Progenitor cell of endocrine pancreas (in vitro differentiated cells): ENCODE results near the gene SOAT1. TPM values are rescaled to one million over a fixed set of nuclear protein-coding genes. Genes with fewer than 3 reads are reported as not detected.
A peak's percentile ranks its signal among the peaks of the same experiment; 100 is the strongest.
"Not testable (repeated sequence)": the region's sequence is repeated elsewhere in the genome, so short reads cannot be mapped to it uniquely, and the experiment has no call there.

Experiments used
- DNase-seq: peaks from one replicate; pipeline ENCODE4 v3.0.0; 2021; ENCODE audit warnings: low spot score; ENCODE audit not compliant: unreplicated experiment
- H3K27ac Mint-ChIP-seq: 2 replicates; pipeline ENCODE4 v1.8.0; 2021; ENCODE audit warnings: mild to moderate bottlenecking, moderate library complexity, mixed read lengths
- H3K27me3 Mint-ChIP-seq: 2 replicates; pipeline ENCODE4 v1.8.0; 2021; ENCODE audit warnings: mixed read lengths
- H3K36me3 Mint-ChIP-seq: 2 replicates; pipeline ENCODE4 v1.8.0; 2022; ENCODE audit warnings: mixed read lengths; ENCODE audit not compliant: insufficient read depth
- H3K4me1 Mint-ChIP-seq: 2 replicates; pipeline ENCODE4 v1.8.0; 2021; ENCODE audit warnings: low read depth, mixed read lengths
- H3K4me3 Mint-ChIP-seq: 2 replicates; pipeline ENCODE4 v1.8.0; 2021; ENCODE audit warnings: low read depth, mild to moderate bottlenecking, moderate library complexity, mixed read lengths
- H3K9me3 Mint-ChIP-seq: 2 replicates; pipeline ENCODE4 v1.8.0; 2021; ENCODE audit warnings: low read depth, mixed read lengths
- total RNA-seq: library from RNA; stranded (reverse); gene quantifications from 2 replicates; pipeline ENCODE4 v1.2.1, GENCODE V29; 2021
- TF ChIP-seq, protein P1 (sequence below): fragments of 200-600 bp; sonication (generic); IDR thresholded peaks from one replicate; pipeline ENCODE4 v1.5.0; 2021; ENCODE audit warnings: antibody characterized with exemption, mild to moderate bottlenecking; ENCODE audit not compliant: unreplicated experiment

The SOAT1 gene
- total RNA-seq, 1 donor from 2014 or later: 61.5 TPM

DNA sequence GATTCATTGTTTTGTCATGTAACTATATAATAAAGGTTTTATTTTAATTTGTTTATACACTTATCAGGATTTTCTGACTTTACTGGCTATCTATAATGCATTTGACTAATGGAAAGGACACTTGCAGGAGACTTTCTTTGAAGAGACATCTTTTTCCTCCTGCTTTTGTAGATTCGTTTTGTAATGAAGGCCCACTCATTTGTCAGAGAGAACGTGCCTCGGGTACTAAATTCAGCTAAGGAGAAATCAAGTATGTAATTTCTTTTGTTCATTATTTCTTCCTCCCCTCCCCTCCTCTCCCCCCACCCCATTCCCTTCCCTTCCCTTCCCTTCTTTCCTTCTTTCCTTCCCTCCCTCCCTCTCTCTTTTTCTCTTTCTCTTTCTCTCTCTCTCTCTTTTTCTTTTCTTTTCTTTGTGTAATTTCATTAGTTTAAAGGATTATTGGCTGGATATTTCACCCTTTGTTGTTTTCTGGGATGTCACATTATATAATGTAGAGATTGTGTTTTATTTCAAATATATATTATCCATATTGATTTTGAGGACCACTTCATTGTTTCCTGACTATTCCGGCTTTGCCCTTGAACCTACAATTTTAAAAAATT is 48.4 kb downstream of the SOAT1 start:
- Mint-ChIP-seq H3K4me3 (no peak overlapping the region), H3K27me3 (no peaks in the 10 kb centered on the region), H3K36me3 (peaks cover 31% of the 10 kb centered on the region), H3K4me1 (no peaks in the 10 kb centered on the region), H3K27ac (no peak overlapping the region), H3K9me3 (no peaks in the 10 kb centered on the region)
- TF ChIP-seq, protein P1, sequence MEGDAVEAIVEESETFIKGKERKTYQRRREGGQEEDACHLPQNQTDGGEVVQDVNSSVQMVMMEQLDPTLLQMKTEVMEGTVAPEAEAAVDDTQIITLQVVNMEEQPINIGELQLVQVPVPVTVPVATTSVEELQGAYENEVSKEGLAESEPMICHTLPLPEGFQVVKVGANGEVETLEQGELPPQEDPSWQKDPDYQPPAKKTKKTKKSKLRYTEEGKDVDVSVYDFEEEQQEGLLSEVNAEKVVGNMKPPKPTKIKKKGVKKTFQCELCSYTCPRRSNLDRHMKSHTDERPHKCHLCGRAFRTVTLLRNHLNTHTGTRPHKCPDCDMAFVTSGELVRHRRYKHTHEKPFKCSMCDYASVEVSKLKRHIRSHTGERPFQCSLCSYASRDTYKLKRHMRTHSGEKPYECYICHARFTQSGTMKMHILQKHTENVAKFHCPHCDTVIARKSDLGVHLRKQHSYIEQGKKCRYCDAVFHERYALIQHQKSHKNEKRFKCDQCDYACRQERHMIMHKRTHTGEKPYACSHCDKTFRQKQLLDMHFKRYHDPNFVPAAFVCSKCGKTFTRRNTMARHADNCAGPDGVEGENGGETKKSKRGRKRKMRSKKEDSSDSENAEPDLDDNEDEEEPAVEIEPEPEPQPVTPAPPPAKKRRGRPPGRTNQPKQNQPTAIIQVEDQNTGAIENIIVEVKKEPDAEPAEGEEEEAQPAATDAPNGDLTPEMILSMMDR: no peak
- no peak for DNase-seq

DNA sequence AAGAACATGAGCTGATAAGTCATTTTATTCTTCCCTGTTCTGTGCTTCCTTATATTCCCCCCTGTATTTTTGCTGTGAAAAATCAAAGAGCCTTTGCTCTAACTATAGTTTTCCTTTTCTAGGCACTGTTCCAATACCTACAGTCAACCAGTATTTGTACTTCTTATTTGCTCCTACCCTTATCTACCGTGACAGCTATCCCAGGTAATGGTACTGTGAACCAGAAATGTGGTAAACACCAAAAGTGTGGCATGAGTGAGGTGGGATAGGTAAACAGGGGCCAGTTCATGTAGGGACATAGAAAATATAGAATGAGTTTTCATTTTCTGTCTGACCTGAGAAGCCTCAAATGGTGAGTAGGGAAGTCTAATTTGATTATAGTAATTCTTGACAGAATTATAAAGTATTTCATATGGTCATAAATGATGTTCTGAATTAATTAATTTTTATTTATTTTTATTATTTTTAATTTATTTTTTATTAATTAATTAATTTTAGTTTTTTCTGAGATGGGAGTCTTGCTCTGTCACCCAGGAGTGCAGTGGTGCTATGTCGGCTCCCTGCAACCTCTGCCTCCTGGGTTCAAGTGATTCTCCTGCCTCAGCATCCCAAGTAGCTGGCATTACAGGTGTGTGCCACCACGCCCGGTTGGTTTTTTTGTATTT is 49.3 kb downstream of the SOAT1 start:
- Mint-ChIP-seq H3K9me3 (no peaks in the 10 kb centered on the region), H3K4me1 (no peaks in the 10 kb centered on the region), H3K27me3 (no peaks in the 10 kb centered on the region), H3K36me3 (peaks cover 29% of the 10 kb centered on the region), H3K4me3 (no peak overlapping the region), H3K27ac (no peak overlapping the region)
- DNase-seq: no peak
- TF ChIP-seq, protein P1: no peak

DNA sequence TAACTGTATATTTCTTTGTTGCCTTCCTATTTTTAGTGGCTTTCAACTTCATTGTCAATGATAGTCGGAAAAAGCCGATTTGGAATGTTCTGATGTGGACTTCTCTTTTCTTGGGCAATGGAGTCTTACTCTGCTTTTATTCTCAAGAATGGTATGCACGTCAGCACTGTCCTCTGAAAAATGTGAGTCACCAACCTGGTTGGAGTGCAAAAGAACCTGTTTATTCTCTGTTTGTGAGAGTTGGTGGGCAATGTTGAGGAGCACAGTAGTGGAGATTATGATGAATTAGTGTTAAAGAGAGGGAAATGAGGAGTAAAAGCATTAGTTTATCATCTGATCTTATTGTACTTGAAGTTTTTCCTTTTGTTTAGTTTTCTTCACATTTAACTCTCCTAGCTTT is 57.7 kb downstream of the SOAT1 start:
- Mint-ChIP-seq H3K4me3 (no peak overlapping the region), H3K36me3 (peaks cover 26% of the 10 kb centered on the region)

DNA sequence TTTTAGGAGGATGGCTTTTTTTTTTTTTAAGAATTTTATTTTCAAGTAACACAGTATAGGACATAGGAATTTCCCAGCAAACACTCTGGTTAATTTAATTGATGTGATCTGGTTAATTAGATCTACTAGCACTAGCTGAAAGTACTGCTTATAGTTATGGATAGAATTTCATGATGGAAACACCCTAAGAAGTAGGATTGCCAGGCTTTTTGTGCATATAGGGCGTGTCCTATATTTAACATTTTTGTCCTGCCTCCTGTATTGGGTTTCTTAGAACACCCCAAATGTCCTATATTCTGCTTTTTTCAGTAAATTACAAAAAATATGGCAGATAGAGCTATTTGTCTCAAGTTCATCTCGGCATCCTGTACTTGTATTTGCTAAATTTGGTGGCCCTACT is 58.6 kb downstream of the SOAT1 start:
- Mint-ChIP-seq H3K27me3 (no peaks in the 10 kb centered on the region), H3K27ac (no peak overlapping the region), H3K9me3 (no peaks in the 10 kb centered on the region), H3K4me1 (peaks cover 1% of the 10 kb centered on the region), H3K4me3 (no peak overlapping the region), H3K36me3 (peaks cover 25% of the 10 kb centered on the region)
- TF ChIP-seq, protein P1: no peak
- DNase-seq: no peak

More for the DNA sequence above, 57.7 kb downstream of the SOAT1 start:
- no peak for DNase-seq
- no peaks in the 10 kb centered on the region for H3K9me3 Mint-ChIP-seq
- peaks cover 1% of the 10 kb centered on the region for H3K4me1 Mint-ChIP-seq
- H3K27me3 Mint-ChIP-seq: no peaks in the 10 kb centered on the region
- TF ChIP-seq, protein P1: no peak
- no peak overlapping the region for H3K27ac Mint-ChIP-seq

DNA sequence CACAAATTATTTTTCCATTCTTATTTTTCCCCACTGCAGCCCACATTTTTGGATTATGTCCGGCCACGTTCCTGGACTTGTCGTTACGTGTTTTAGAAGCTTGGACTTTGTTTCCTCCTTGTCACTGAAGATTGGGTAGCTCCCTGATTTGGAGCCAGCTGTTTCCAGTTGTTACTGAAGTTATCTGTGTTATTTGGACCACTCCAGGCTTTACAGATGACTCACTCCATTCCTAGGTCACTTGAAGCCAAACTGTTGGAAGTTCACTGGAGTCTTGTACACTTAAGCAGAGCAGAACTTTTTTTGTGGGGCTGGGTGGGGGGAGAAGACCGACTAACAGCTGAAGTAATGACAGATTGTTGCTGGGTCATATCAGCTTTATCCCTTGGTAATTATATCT is 59.9 kb downstream of the SOAT1 start:
- no peak overlapping the region for H3K4me3 Mint-ChIP-seq
- TF ChIP-seq, protein P1: no peak
- peaks cover 23% of the 10 kb centered on the region for H3K36me3 Mint-ChIP-seq
- DNase-seq: no peak
- H3K27me3 Mint-ChIP-seq: no peaks in the 10 kb centered on the region
- H3K9me3 Mint-ChIP-seq: no peaks in the 10 kb centered on the region
- H3K4me1 Mint-ChIP-seq: peaks cover 1% of the 10 kb centered on the region
- peak overlapping the region; percentile 63 for H3K27ac Mint-ChIP-seq

DNA sequence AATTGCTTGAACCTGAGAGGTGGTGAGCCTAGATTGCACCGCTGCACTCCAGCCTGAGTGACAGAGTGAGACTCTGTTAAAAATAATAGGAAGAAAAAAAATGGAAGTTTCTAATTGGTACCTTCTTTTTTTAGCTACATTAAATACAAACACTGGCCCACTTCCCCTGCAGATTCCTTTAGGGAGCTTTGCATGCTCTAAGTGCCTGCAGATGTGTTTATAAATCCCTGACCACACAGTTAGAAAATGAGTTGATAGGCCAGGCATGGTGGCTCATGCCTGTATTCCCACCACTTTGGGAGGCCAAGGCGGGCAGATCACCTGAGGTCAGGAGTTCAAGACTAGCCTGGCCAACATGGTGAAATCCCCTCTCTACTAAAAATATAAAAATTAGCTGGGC is 68.0 kb downstream of the SOAT1 start:
- H3K36me3 Mint-ChIP-seq, H3K4me3 Mint-ChIP-seq, H3K4me1 Mint-ChIP-seq, DNase-seq, H3K27me3 Mint-ChIP-seq, H3K27ac Mint-ChIP-seq, H3K9me3 Mint-ChIP-seq: not testable (repeated sequence)
